ENCODE results near the gene LRCH1. TPM values are rescaled to one million over a fixed set of nuclear protein-coding genes. Genes with fewer than 3 reads are reported as not detected.

The LRCH1 gene
- total and polyA plus RNA-seq, 8 donors: 16.1 to 30.5 (median 26.8) TPM

DNA sequence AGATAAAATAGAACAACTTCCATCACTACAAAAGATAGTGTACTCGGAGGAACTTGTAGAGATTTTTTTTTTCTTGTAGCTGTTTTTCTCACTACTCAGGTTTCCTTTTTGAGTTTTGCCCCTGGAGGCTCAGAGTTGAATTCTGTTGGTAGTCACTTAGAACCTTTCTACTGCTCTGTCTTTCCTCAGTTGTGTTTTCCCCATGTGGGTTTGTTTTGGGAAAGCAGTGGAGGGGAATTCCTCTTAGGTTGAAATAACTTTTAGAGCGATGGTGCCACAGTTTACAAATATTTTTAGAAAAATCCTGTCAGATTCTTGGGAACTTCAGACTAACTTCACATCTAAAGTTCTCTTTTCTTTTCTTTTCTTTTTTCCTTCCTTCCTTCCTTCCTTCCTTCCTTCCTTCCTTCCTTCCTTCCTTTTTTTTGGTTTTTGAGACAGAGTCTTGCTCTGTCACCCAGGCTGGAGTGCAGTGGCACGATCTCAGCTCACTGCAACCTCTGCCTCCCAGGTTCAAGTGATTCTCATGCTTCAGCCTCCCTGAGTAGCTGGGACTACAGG lies 65.8 kb downstream of the LRCH1 start:
- peaks cover 14 to 34% of the 10 kb centered on the region in 2 donors for H3K4me1 ChIP-seq
- no peaks in the 10 kb centered on the region for H3K9me3 ChIP-seq
- H3K36me3 ChIP-seq: no peaks in the 10 kb centered on the region
- no peak for DNase-seq
- H3K27me3 ChIP-seq: no peaks in the 10 kb centered on the region
- no peak overlapping the region for H3K27ac ChIP-seq
- no peak overlapping the region for H3K4me3 ChIP-seq
- ATAC-seq: no peak
- intact Hi-C loops (cut with DNase I): no loop called here
- TF ChIP-seq, protein P1, sequence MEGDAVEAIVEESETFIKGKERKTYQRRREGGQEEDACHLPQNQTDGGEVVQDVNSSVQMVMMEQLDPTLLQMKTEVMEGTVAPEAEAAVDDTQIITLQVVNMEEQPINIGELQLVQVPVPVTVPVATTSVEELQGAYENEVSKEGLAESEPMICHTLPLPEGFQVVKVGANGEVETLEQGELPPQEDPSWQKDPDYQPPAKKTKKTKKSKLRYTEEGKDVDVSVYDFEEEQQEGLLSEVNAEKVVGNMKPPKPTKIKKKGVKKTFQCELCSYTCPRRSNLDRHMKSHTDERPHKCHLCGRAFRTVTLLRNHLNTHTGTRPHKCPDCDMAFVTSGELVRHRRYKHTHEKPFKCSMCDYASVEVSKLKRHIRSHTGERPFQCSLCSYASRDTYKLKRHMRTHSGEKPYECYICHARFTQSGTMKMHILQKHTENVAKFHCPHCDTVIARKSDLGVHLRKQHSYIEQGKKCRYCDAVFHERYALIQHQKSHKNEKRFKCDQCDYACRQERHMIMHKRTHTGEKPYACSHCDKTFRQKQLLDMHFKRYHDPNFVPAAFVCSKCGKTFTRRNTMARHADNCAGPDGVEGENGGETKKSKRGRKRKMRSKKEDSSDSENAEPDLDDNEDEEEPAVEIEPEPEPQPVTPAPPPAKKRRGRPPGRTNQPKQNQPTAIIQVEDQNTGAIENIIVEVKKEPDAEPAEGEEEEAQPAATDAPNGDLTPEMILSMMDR (IDR thresholded peaks at IDR 0.05): no peak

DNA sequence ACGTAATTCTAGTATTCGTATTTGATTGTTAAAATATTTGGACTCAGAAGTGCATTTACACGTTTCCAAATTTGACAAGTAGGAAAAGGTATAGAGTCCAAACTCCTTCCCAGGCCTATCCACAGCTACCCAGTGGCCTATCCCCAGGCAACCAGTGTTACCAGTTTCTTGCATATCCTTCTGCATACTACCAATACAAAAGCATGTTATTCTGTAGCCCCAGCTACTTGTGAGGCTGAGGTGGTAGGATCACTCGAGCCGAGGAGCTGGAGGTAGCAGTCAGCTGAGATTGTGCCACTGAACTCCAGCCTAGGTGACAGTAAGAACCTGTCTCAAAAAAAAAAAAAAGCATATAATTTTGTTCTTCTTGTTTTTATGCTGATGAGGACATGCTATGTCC lies 67.1 kb downstream of the LRCH1 start:
- Histone ChIP-seq H3K27me3 (no peaks in the 10 kb centered on the region), H3K36me3 (no peaks in the 10 kb centered on the region), H3K4me3 (no peak overlapping the region), H3K4me1 (peaks cover 18 to 28% of the 10 kb centered on the region in 2 donors), H3K9me3 (no peaks in the 10 kb centered on the region), H3K27ac (no peak overlapping the region)
- DNase-seq (no peak), ATAC-seq (no peak)
- TF ChIP-seq, protein P1 (IDR thresholded peaks at IDR 0.05): no peak
- intact Hi-C loops (cut with DNase I): no loop called here

DNA sequence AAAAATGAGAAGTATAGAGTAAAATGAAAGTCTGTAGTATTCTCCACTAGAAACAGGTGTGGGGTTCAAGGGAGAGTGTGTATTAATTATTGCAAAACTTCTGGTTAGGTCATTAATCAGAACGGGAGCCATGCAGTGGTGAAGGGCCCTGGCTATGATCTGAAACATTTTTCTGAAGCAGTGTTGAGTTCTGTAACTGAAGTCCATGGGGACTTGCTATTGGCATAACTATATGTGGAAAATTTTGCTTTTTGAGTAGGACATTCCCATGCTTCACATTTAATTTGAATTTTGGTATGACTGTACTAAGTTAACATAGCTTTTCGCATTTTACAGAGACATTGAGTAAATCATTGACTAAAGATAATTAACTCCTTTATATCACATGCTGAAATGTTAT lies 67.5 kb downstream of the LRCH1 start:
- Histone ChIP-seq H3K27ac (no peak overlapping the region), H3K27me3 (no peaks in the 10 kb centered on the region), H3K4me1 (peaks cover 19 to 28% of the 10 kb centered on the region in 2 donors), H3K9me3 (no peaks in the 10 kb centered on the region), H3K36me3 (no peaks in the 10 kb centered on the region), H3K4me3 (no peak overlapping the region)
- DNase-seq (no peak), ATAC-seq (no peak)
- TF ChIP-seq, protein P1 (IDR thresholded peaks at IDR 0.05): no peak
- intact Hi-C loops (cut with DNase I): no loop called here

DNA sequence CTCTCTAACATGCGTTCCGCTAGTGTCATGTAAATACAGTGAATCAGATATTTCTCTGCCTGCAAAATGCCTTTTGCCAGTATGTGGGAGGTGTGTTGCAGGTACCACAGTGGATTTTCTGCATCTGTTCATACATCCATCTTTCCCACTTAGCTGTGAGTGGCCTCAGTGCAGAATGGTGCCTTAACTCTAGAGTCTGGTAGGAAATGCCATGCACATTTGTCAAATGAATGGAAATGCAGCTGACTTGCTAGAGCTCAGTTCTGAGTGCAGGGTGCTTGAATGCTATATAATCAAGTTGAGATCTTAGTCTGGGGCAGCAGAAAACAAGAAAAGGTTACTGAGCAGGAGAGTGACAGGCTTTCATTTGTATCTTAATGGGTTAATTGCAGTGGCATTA lies 68.2 kb downstream of the LRCH1 start:
- no peak for ATAC-seq
- TF ChIP-seq, protein P1 (IDR thresholded peaks at IDR 0.05): no peak
- intact Hi-C loops (cut with DNase I): no loop called here
- H3K27me3 ChIP-seq: no peaks in the 10 kb centered on the region
- H3K4me1 ChIP-seq: peaks cover 13 to 28% of the 10 kb centered on the region in 2 donors
- H3K4me3 ChIP-seq: no peak overlapping the region
- DNase-seq: no peak
- no peaks in the 10 kb centered on the region for H3K36me3 ChIP-seq
- H3K27ac ChIP-seq: no peak overlapping the region
- no peaks in the 10 kb centered on the region for H3K9me3 ChIP-seq

DNA sequence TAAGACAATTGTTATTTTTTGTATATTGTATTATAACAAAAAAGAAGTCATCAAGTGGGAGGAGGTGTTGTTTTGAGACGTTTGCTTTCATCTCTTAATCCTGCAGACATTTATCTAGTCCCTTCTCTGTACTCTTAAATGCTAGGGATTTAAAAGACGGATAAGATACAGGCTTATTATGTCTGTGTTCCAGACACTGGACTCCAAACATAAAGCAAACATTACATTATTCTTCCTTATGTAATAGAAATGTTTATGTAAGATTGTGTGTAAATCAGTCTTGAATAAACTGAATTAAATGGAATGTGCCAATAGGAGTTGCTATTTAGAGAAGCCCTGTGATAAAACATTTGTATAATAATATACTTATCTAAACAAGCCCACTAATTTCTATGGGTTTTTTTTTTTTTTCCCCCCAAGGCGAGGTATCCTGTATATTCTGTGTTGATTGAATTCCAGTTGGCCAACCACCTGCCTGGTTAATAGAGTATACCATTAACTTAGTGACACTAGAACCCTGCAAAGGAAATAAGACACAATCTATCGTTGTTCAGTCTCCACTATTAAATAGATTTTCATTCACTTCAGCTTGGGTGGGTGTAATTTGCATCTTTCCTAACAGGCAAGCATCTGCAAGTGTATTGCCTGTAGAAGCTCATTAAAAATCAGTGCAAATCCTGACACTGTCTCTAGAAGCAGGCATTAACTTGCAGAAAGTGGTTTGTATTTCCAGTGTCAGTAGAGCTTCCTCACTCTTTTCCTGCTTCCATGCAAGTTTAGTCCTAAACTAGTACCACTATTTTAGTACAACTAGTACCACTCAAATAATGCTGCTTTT lies 69.0 kb downstream of the LRCH1 start:
- H3K27ac ChIP-seq: no peak overlapping the region
- H3K4me1 ChIP-seq: peaks cover 13 to 33% of the 10 kb centered on the region in 2 donors
- H3K4me3 ChIP-seq: no peak overlapping the region
- intact Hi-C loops (cut with DNase I): no loop called here
- H3K27me3 ChIP-seq: no peaks in the 10 kb centered on the region
- no peak for ATAC-seq
- no peaks in the 10 kb centered on the region for H3K36me3 ChIP-seq
- no peaks in the 10 kb centered on the region for H3K9me3 ChIP-seq
- TF ChIP-seq, protein P1 (IDR thresholded peaks at IDR 0.05): no peak
- DNase-seq: no peak

Measured in left lung (tissue), 10 donors.